HepG2 (cell line): ENCODE measurements around the gene RECK. TPM values are rescaled to one million over a fixed set of nuclear protein-coding genes. Genes with fewer than 3 reads are reported as not detected.

ENCODE experiments used
- FOXM1 ChIP-seq: sonication (generic); formaldehyde crosslinking; IDR thresholded peaks from 2 replicates; pipeline ENCODE4 v1.5.0; 2020; ENCODE audit warnings: missing genetic modification reagents
- HOXD1 ChIP-seq: sonication (generic); formaldehyde crosslinking; IDR thresholded peaks from 2 replicates; pipeline ENCODE4 v1.5.0; 2020; ENCODE audit warnings: missing genetic modification reagents
- JDP2 ChIP-seq: sonication (generic); formaldehyde crosslinking; IDR thresholded peaks from 2 replicates; pipeline ENCODE4 v1.8.1; 2022; ENCODE audit warnings: missing genetic modification reagents, borderline replicate concordance
- MED13 ChIP-seq: sonication (generic); formaldehyde crosslinking; IDR thresholded peaks from 2 replicates; pipeline ENCODE4 v1.5.0; 2020; ENCODE audit warnings: missing genetic modification reagents
- NFKBIZ ChIP-seq: IDR thresholded peaks from 2 replicates; pipeline ENCODE4 v1.6.1; 2018; ENCODE audit warnings: missing genetic modification reagents, missing compliant biosample characterization
- RFXANK ChIP-seq: IDR thresholded peaks from 2 replicates; pipeline ENCODE4 v1.6.1; 2016
- RNF2 ChIP-seq: fragments of 450-650 bp; conservative IDR thresholded peaks from 2 replicates; pipeline ENCODE4 v1.6.1; 2016; ENCODE audit warnings: low read depth
- ZFP36 ChIP-seq: fragments of 150-350 bp; IDR thresholded peaks from 2 replicates; pipeline ENCODE4 v1.6.1; 2018; ENCODE audit warnings: borderline replicate concordance, low read length, low read depth; ENCODE audit not compliant: partially characterized antibody
- ZNF3 ChIP-seq: IDR thresholded peaks from 2 replicates; pipeline ENCODE4 v1.7.0; 2017; ENCODE audit warnings: inconsistent platforms
- polyA plus RNA-seq, 8 experiments: library from polyadenylated mRNA; depleted of rRNA in 3 of 8; stranded (reverse) in 7 of 8; unstranded in 1 of 8; fragments of >200 nt; fragmentation: Illumina TruSeq in 4 of 8; extraction: Trizol in 4 of 8; gene quantifications; 2 replicates each; pipeline versions ENCODE4 v1.2.1 to v1.2.3, GENCODE V29; 2011 to 2016; ENCODE audit warnings: low read depth in 4 of 8, missing spikeins in 1 of 8, mixed read lengths in 1 of 8; ENCODE audit not compliant: insufficient read depth in 1 of 8
- total RNA-seq, 5 experiments: library from RNA; depleted of rRNA; stranded (reverse); fragments of >200 nt; fragmentation: Illumina TruSeq; extraction: Trizol; gene quantifications; 2 replicates each; pipeline ENCODE4 v1.2.3, GENCODE V29; 2016; ENCODE audit warnings: low read depth in 1 of 5
- TF ChIP-seq, protein P1 (sequence below): sonication (generic); formaldehyde crosslinking; IDR thresholded peaks from 2 replicates; pipeline ENCODE4 v1.4.0; 2020; ENCODE audit warnings: missing genetic modification reagents

Gene RECK
- total and polyA plus RNA-seq, 2 of the 13 experiments (the other 11 are each of a cell fraction or from before 2014, with no cell fraction given): 3.1 to 4.8 TPM

DNA sequence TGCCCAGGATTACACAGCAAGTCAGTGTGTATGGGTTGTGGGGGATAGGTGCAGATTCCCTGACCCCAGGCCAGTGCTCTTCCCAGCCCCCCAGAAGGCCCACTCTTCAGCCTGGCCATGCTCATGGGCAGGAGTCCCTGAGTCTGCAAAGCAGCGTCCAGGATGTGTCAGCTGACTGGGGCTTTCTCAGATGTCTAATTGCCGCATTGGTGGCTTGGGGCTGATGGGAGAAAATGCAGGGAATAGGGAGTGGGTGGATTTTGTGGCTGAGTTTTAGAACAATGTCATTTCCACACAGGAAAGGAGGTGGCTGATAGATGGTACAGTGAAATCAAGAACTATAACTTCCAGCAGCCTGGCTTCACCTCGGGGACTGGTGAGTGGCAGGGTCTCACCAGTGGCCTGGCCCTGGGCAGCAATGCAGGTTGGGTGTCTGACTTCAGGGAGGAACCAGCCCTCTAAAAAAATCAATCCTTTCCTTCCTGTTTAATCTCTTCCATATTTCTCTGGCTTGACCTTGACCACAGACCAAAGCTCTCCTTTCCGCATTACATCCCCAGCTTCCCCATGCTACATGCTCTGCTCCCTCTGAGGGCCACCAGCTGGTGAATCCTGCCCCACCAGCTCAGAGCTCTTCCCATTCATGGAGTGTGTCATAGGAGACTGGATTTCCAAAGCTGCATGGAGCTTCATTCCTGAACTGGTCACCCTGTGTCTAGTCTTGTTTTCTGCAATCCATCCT, 114.0 kb downstream of the RECK start (continued):
- TF ChIP-seq, protein P1, sequence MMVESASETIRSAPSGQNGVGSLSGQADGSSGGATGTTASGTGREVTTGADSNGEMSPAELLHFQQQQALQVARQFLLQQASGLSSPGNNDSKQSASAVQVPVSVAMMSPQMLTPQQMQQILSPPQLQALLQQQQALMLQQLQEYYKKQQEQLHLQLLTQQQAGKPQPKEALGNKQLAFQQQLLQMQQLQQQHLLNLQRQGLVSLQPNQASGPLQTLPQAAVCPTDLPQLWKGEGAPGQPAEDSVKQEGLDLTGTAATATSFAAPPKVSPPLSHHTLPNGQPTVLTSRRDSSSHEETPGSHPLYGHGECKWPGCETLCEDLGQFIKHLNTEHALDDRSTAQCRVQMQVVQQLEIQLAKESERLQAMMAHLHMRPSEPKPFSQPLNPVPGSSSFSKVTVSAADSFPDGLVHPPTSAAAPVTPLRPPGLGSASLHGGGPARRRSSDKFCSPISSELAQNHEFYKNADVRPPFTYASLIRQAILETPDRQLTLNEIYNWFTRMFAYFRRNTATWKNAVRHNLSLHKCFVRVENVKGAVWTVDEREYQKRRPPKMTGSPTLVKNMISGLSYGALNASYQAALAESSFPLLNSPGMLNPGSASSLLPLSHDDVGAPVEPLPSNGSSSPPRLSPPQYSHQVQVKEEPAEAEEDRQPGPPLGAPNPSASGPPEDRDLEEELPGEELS (CRISPR knock-in tag): no peak
- TF ChIP-seq RFXANK (CRISPR knock-in tag) (no peak), ZFP36 (no peak), JDP2 (CRISPR knock-in tag) (no peak), MED13 (CRISPR knock-in tag) (no peak), FOXM1 (CRISPR knock-in tag) (no peak), NFKBIZ (CRISPR knock-in tag) (no peak), RNF2 (no peak), HOXD1 (CRISPR knock-in tag) (no peak), ZNF3 (CRISPR knock-in tag) (no peak)
